Endothelial cell (in vitro differentiated cells): ENCODE results near the gene PRKAG2. TPM values are rescaled to one million over a fixed set of nuclear protein-coding genes. Genes with fewer than 3 reads are reported as not detected.

Experiments used
- DNase-seq: peaks from one replicate; pipeline ENCODE4 v3.0.0; 2021; ENCODE audit warnings: low spot score
- H3K27ac Mint-ChIP-seq: one replicate; pipeline ENCODE4 v1.8.0; 2021; ENCODE audit warnings: mixed read lengths, inconsistent platforms; ENCODE audit not compliant: unreplicated experiment
- H3K27me3 Mint-ChIP-seq: one replicate; pipeline ENCODE4 v1.8.0; 2021; ENCODE audit warnings: mild to moderate bottlenecking, moderate library complexity, mixed read lengths, inconsistent platforms; ENCODE audit not compliant: unreplicated experiment
- H3K36me3 Mint-ChIP-seq: one replicate; pipeline ENCODE4 v1.8.0; 2021; ENCODE audit warnings: mild to moderate bottlenecking, low read depth, mixed read lengths, inconsistent platforms; ENCODE audit not compliant: unreplicated experiment
- H3K4me1 Mint-ChIP-seq: one replicate; pipeline ENCODE4 v1.8.0; 2021; ENCODE audit warnings: mild to moderate bottlenecking, mixed read lengths, inconsistent platforms; ENCODE audit not compliant: unreplicated experiment
- H3K4me3 Mint-ChIP-seq: one replicate; pipeline ENCODE4 v1.8.0; 2021; ENCODE audit warnings: mild to moderate bottlenecking, mixed read lengths, inconsistent platforms; ENCODE audit not compliant: unreplicated experiment
- H3K9me3 Mint-ChIP-seq: one replicate; pipeline ENCODE4 v1.8.0; 2021; ENCODE audit warnings: mixed read lengths, inconsistent platforms; ENCODE audit not compliant: unreplicated experiment
- total RNA-seq: library from RNA; stranded (reverse); fragmentation: NEBNext Ultra II Directional; extraction: Animal tissue kit (Norgen Biotek cat#: 25700); gene quantifications from one replicate; pipeline ENCODE4 v1.2.1, GENCODE V29; 2021; ENCODE audit not compliant: unreplicated experiment
- TF ChIP-seq, protein P1 (sequence below): fragments of 200-600 bp; sonication (generic); IDR thresholded peaks from one replicate; pipeline ENCODE4 v1.5.0; 2021; ENCODE audit warnings: antibody characterized with exemption; ENCODE audit not compliant: unreplicated experiment

Gene PRKAG2
- total RNA-seq, 1 donor from 2014 or later = 16.0 TPM

GRCh38 chr7:151803841-151804240 lies 73.1 kb downstream of the PRKAG2 start:
- Mint-ChIP-seq H3K9me3 (no peaks in the 10 kb centered on the region), H3K27me3 (peaks cover 8% of the 10 kb centered on the region), H3K4me1 (peaks cover 12% of the 10 kb centered on the region), H3K4me3 (no peak overlapping the region), H3K27ac (no peak overlapping the region), H3K36me3 (no peaks in the 10 kb centered on the region)
- no peak for DNase-seq
- TF ChIP-seq, protein P1, sequence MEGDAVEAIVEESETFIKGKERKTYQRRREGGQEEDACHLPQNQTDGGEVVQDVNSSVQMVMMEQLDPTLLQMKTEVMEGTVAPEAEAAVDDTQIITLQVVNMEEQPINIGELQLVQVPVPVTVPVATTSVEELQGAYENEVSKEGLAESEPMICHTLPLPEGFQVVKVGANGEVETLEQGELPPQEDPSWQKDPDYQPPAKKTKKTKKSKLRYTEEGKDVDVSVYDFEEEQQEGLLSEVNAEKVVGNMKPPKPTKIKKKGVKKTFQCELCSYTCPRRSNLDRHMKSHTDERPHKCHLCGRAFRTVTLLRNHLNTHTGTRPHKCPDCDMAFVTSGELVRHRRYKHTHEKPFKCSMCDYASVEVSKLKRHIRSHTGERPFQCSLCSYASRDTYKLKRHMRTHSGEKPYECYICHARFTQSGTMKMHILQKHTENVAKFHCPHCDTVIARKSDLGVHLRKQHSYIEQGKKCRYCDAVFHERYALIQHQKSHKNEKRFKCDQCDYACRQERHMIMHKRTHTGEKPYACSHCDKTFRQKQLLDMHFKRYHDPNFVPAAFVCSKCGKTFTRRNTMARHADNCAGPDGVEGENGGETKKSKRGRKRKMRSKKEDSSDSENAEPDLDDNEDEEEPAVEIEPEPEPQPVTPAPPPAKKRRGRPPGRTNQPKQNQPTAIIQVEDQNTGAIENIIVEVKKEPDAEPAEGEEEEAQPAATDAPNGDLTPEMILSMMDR = no peak

- H3K9me3 Mint-ChIP-seq = no peaks in the 10 kb centered on the region
- H3K27ac Mint-ChIP-seq = no peak overlapping the region
- DNase-seq = no peak
- H3K27me3 Mint-ChIP-seq = peaks cover 8% of the 10 kb centered on the region
- peaks cover 12% of the 10 kb centered on the region for H3K4me1 Mint-ChIP-seq
- no peak overlapping the region for H3K4me3 Mint-ChIP-seq
- H3K36me3 Mint-ChIP-seq = no peaks in the 10 kb centered on the region
- TF ChIP-seq, protein P1 = no peak
These were observed 74.5 kb downstream of the PRKAG2 start for GRCh38 chr7:151802469-151802846.

DNA sequence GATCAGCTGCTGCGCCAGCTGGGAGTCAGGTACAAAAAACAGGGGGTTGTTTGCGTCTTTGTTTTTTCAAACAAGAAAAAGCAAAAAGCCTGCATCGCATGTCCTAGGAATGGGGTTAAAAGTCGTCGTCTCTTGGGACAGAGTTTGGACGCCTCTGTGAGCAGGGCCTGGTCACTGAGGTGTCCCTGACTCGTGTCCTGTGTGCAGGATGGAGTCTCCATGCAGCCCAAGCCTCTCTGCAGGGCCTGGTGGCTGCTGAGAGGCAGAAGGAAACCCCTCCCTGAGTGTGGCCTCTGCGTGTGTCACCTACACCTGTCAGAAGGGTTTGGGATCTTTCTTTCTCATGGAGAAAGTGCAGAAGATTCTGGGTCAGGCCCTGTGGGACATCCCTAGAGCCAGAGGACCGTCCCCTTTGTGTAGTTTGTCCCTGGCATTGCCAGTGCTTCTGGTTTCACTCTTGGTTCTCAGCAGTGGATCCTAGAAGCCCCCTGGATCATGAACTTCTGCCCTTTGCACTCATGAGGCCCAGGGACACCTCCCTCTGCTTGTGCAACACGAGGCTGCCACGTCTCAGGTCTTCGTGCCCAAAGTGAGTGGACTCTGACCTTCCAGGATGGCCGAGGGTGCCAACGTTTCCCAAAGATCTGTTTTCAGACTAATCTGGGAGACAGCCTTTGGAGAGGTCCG lies 75.0 kb downstream of the PRKAG2 start:
- no peak overlapping the region for H3K4me3 Mint-ChIP-seq
- TF ChIP-seq, protein P1 = no peak
- no peaks in the 10 kb centered on the region for H3K9me3 Mint-ChIP-seq
- peaks cover 5% of the 10 kb centered on the region for H3K27me3 Mint-ChIP-seq
- H3K27ac Mint-ChIP-seq = no peak overlapping the region
- no peaks in the 10 kb centered on the region for H3K36me3 Mint-ChIP-seq
- peaks cover 7% of the 10 kb centered on the region for H3K4me1 Mint-ChIP-seq
- DNase-seq = no peak

- no peak for DNase-seq
- Mint-ChIP-seq H3K4me1 (peaks cover under 1% of the 10 kb centered on the region), H3K36me3 (no peaks in the 10 kb centered on the region), H3K27ac (no peak overlapping the region), H3K4me3 (no peak overlapping the region), H3K27me3 (peaks cover 5% of the 10 kb centered on the region), H3K9me3 (no peaks in the 10 kb centered on the region)
- TF ChIP-seq, protein P1 = no peak
These were observed 75.6 kb downstream of the PRKAG2 start for GRCh38 chr7:151801291-151801690.

DNA sequence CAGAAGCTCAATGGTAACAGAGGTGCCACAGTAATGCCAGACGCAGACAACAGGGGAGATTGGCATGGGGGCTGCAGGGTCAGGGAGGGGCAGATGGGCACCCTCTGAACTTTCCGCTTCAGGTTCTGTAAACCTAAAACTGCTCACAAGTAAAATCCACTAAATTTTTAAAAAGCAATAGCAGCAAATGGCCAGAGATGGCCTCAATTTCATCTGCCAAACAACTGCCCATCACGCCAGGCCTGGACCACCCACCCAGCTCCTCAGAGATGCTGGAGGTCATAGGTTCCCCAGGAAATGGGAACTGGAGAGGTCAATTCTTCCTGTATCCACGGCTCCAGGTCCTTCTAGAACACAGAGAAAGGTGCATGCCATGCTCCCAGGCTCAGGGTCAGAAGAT lies 76.1 kb downstream of the PRKAG2 start:
- Mint-ChIP-seq H3K9me3 (no peaks in the 10 kb centered on the region), H3K4me3 (no peak overlapping the region), H3K36me3 (no peaks in the 10 kb centered on the region), H3K4me1 (peaks cover 3% of the 10 kb centered on the region), H3K27me3 (peaks cover 5% of the 10 kb centered on the region), H3K27ac (no peak overlapping the region)
- DNase-seq = no peak
- TF ChIP-seq, protein P1 = no peak
